Fibroblast of the aortic adventitia (primary cell): ENCODE data around the gene LAMTOR4. TPM values are rescaled to one million over a fixed set of nuclear protein-coding genes. Genes with fewer than 3 reads are reported as not detected.
"Not testable (repeated sequence)": the region's sequence is repeated elsewhere in the genome, so short reads cannot be mapped to it uniquely, and the experiment has no call there.

ENCODE experiments used
- DNase-seq: peaks from one replicate; pipeline ENCODE4 v3.0.0-alpha.2; 2010; ENCODE audit warnings: low read depth
- H3K4me3 ChIP-seq: 2 replicates; pipeline ENCODE4 v1.5.1; 2011; ENCODE audit warnings: low read depth, mild to moderate bottlenecking, control low read depth, low read length, moderate library complexity
- CTCF ChIP-seq: IDR thresholded peaks from 2 replicates; pipeline ENCODE4 v1.5.1; 2011; ENCODE audit warnings: mild to moderate bottlenecking, low read length, control low read depth, inconsistent platforms; ENCODE audit not compliant: insufficient read depth
- total RNA-seq: library from RNA; depleted of rRNA; stranded (reverse); fragments of >200 nt; gene quantifications from 2 replicates; pipeline ENCODE4 v1.2.3, GENCODE V29; 2012; ENCODE audit warnings: low replicate concordance

The LAMTOR4 gene
- total RNA-seq, 1 donor, result 82.2 TPM

GRCh38 chr7:100141555-100141949, 7.2 kb upstream of the LAMTOR4 start:
- TF ChIP-seq CTCF, result no peak
- DNase-seq, result no peak
- H3K4me3 ChIP-seq, result no peak overlapping the region

- no peak for TF ChIP-seq CTCF
- no peak overlapping the region for H3K4me3 ChIP-seq
- DNase-seq, result no peak
These were observed 6.3 kb upstream of the LAMTOR4 start for GRCh38 chr7:100142461-100142860.

GRCh38 chr7:100146350-100146749, 2.4 kb upstream of the LAMTOR4 start:
- H3K4me3 ChIP-seq, result not testable (repeated sequence)
- DNase-seq, result peak; percentile 98

GRCh38 chr7:100147278-100147677, 1.4 kb upstream of the LAMTOR4 start:
- no peak overlapping the region for H3K4me3 ChIP-seq
- DNase-seq, result no peak
- TF ChIP-seq CTCF, result no peak

GRCh38 chr7:100148225-100148558, 526 bp upstream of the LAMTOR4 start:
- no peak for DNase-seq

GRCh38 chr7:100152404-100152803, 3.7 kb downstream of the LAMTOR4 start:
- no peak overlapping the region for H3K4me3 ChIP-seq
- no peak for DNase-seq
- TF ChIP-seq CTCF, result no peak

More at GRCh38 chr7:100148225-100148558, 526 bp upstream of the LAMTOR4 start:
- TF ChIP-seq CTCF, result no peak
- H3K4me3 ChIP-seq, result peak overlapping the region; percentile 49

GRCh38 chr7:100152937-100153666, 4.4 kb downstream of the LAMTOR4 start:
- TF ChIP-seq CTCF, result no peak
- no peak for DNase-seq
- no peak overlapping the region for H3K4me3 ChIP-seq
